SU-DHL-6 (cell line): ENCODE measurements around the gene EIF5B.

Source experiments
- H2AFZ ChIP-seq: fragments of 200-600 bp; sonication (generic); 2 replicates; pipeline ENCODE4 v1.6.1; 2014; ENCODE audit warnings: low read depth, mild to moderate bottlenecking, moderate library complexity, mixed read lengths, antibody characterized with exemption, low read length; ENCODE audit not compliant: severe bottlenecking
- H3F3A ChIP-seq: fragments of 200-600 bp; shearing (Covaris generic); 2 replicates; pipeline ENCODE4 v1.6.0; 2016; ENCODE audit warnings: antibody characterized with exemption, mild to moderate bottlenecking; ENCODE audit not compliant: insufficient read depth
- H3K27ac ChIP-seq: fragments of 200-600 bp; sonication (generic); 2 replicates; pipeline ENCODE4 v1.5.1; 2016; ENCODE audit warnings: low read depth, mild to moderate bottlenecking, low read length, moderate library complexity, mixed read lengths
- H3K27me3 ChIP-seq: fragments of 200-600 bp; sonication (generic), shearing (Covaris generic); 2 replicates; pipeline ENCODE4 v1.6.0; 2014; ENCODE audit warnings: mild to moderate bottlenecking, low read length
- H3K36me3 ChIP-seq: fragments of 200-600 bp; sonication (generic); 2 replicates; pipeline ENCODE4 v1.6.1; 2014; ENCODE audit warnings: mild to moderate bottlenecking, low read length, mixed read lengths
- H3K4me2 ChIP-seq: fragments of 300-600, 200-600 bp; shearing (Covaris generic), sonication (generic); 2 replicates; pipeline ENCODE4 v1.6.0; 2014; ENCODE audit warnings: low read length, low read depth, mild to moderate bottlenecking; ENCODE audit not compliant: poor library complexity, severe bottlenecking
- H3K4me3 ChIP-seq: fragments of 200-600 bp; sonication (generic); 2 replicates; pipeline ENCODE4 v1.5.1; 2014; ENCODE audit warnings: antibody characterized with exemption, low read length, mild to moderate bottlenecking, mixed read lengths; ENCODE audit not compliant: insufficient read depth, poor library complexity, severe bottlenecking
- H3K79me2 ChIP-seq: fragments of 200-600 bp; sonication (generic); 2 replicates; pipeline ENCODE4 v1.6.1; 2014; ENCODE audit warnings: mild to moderate bottlenecking, low read length, moderate library complexity; ENCODE audit not compliant: insufficient read depth
- H3K9ac ChIP-seq: fragments of 200-600 bp; sonication (generic); 2 replicates; pipeline ENCODE4 v1.7.0; 2014; ENCODE audit warnings: mild to moderate bottlenecking, low read length
- H3K9me2 ChIP-seq: fragments of 200-600 bp; sonication (generic); replicated peaks from 2 replicates; pipeline ENCODE4 v1.6.1; 2014; ENCODE audit warnings: low read length; ENCODE audit not compliant: insufficient read depth
- H3K9me3 ChIP-seq: fragments of 200-600 bp; sonication (generic); 2 replicates; pipeline ENCODE4 v1.6.1; 2014; ENCODE audit warnings: low read length, mixed read lengths; ENCODE audit not compliant: insufficient read depth
- H4K20me1 ChIP-seq: fragments of 200-600 bp; sonication (generic); 2 replicates; pipeline ENCODE4 v1.6.1; 2014; ENCODE audit warnings: low read depth, mild to moderate bottlenecking, antibody characterized with exemption, low read length, moderate library complexity, mixed read lengths
- CTCF ChIP-seq: fragments of 200-600 bp; sonication (generic); IDR thresholded peaks from one replicate; pipeline ENCODE4 v1.5.1; 2017; ENCODE audit warnings: antibody characterized with exemption, mild to moderate bottlenecking, low read length, moderate library complexity; ENCODE audit not compliant: insufficient read depth, poor library complexity, severe bottlenecking
- EZH2phosphoT487 ChIP-seq: fragments of 200-600 bp; sonication (generic), shearing (Covaris generic); conservative IDR thresholded peaks from 2 replicates; pipeline ENCODE4 v1.6.1; 2018; ENCODE audit warnings: mild to moderate bottlenecking, antibody characterized with exemption, low read length, moderate library complexity, mixed read lengths

The EIF5B gene

GRCh38 chr2:99388892-99389291 lies 51.7 kb downstream of the EIF5B start:
- TF ChIP-seq CTCF, result no peak
- TF ChIP-seq EZH2phosphoT487, result no peak
- Histone ChIP-seq H3K9me2 (no peaks in the 10 kb centered on the region), H3K4me2 (no peak overlapping the region), H4K20me1 (peaks cover 9% of the 10 kb centered on the region; the same call in 1 of the 2 replicates), H3K9ac (no peak overlapping the region), H3K4me3 (no peak overlapping the region), H3K9me3 (no peaks in the 10 kb centered on the region), H3K27ac (no peak overlapping the region), H2AFZ (no peak overlapping the region), H3K27me3 (no peaks in the 10 kb centered on the region), H3F3A (0 out of 2 replicates have a peak, but pooled peaks cover 10% of the 10 kb centered on the region), H3K36me3 (peaks cover 43% of the 10 kb centered on the region; the same call in 1 of the 2 replicates), H3K79me2 (0 out of 2 replicates have a peak, but pooled peaks cover 5% of the 10 kb centered on the region)

- H3K36me3 ChIP-seq, result peaks cover 48% of the 10 kb centered on the region
- no peak overlapping the region for H3K27ac ChIP-seq
- H3F3A ChIP-seq, result peaks cover 14% of the 10 kb centered on the region; the same call in 1 of the 2 replicates
- no peak overlapping the region for H3K4me3 ChIP-seq
- H4K20me1 ChIP-seq, result peaks cover 9% of the 10 kb centered on the region; the same call in 1 of the 2 replicates
- no peak overlapping the region for H2AFZ ChIP-seq
- no peaks in the 10 kb centered on the region for H3K27me3 ChIP-seq
- no peaks in the 10 kb centered on the region for H3K9me2 ChIP-seq
- 0 out of 2 replicates have a peak, but pooled peaks cover 5% of the 10 kb centered on the region for H3K79me2 ChIP-seq
- H3K4me2 ChIP-seq, result no peak overlapping the region
- TF ChIP-seq CTCF (no peak), EZH2phosphoT487 (no peak)
- no peaks in the 10 kb centered on the region for H3K9me3 ChIP-seq
- H3K9ac ChIP-seq, result no peak overlapping the region
Measured at GRCh38 chr2:99389371-99389770, 52.2 kb downstream of the EIF5B start.

GRCh38 chr2:99389946-99390345 lies 52.8 kb downstream of the EIF5B start:
- H3K4me2 ChIP-seq, result no peak overlapping the region
- no peak overlapping the region for H2AFZ ChIP-seq
- H3K27me3 ChIP-seq, result no peaks in the 10 kb centered on the region
- peaks cover 9% of the 10 kb centered on the region; the same call in 1 of the 2 replicates for H4K20me1 ChIP-seq
- no peak overlapping the region for H3K27ac ChIP-seq
- H3K9ac ChIP-seq, result no peak overlapping the region
- H3K79me2 ChIP-seq, result 0 out of 2 replicates have a peak, but pooled peaks cover 5% of the 10 kb centered on the region
- H3F3A ChIP-seq, result peaks cover 14% of the 10 kb centered on the region; the same call in 1 of the 2 replicates
- H3K9me3 ChIP-seq, result no peaks in the 10 kb centered on the region
- no peaks in the 10 kb centered on the region for H3K9me2 ChIP-seq
- H3K36me3 ChIP-seq, result peaks cover 53% of the 10 kb centered on the region
- no peak for TF ChIP-seq EZH2phosphoT487
- TF ChIP-seq CTCF, result no peak
- H3K4me3 ChIP-seq, result no peak overlapping the region
